Stimulated activated naive CD4-positive, alpha-beta T cell (primary cell): ENCODE results near the gene STK35.

Experiments
- DNase-seq, 6 experiments: peaks; one replicate each; lab custom pipeline; 2025; lab: John Stamatoyannopoulos, UW

Gene STK35

GRCh38 chr20:2136275-2136674 lies 34.6 kb downstream of the STK35 start:
- DNase-seq = no peak

DNA sequence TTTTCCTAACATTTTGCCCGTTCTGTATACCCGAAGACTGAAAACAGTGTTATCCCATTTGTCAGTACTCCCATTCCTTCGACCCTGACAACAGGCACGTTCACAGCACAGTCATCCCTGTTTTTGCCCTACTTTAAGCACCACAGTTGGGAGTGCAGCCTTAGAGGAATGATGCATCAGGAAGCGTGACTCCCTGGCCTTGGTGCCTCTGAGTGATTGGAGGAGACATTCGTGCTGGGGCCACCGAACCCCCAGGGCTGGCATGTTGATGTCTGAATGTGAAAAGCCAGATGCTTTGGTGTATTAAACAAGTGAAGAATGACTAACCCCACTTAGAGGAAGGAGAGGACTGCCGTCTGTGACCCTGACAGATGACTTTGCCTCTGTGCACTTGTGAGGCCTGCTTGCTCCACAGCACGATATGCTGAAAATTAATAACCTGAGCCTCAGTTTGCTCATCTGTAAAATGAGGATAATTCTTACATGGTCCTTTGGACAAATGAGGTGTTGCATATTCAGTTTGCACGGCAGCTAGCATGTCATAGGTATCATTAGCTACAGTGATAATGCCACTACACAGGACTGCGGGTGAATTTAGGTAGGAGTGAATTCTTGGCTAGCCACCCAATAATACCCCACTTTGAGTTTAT lies 36.0 kb downstream of the STK35 start:
- DNase-seq = no peak

GRCh38 chr20:2138396-2138795 lies 36.8 kb downstream of the STK35 start:
- no peak for DNase-seq

- no peak for DNase-seq
Observed at GRCh38 chr20:2139250-2139649, 37.6 kb downstream of the STK35 start.

DNA sequence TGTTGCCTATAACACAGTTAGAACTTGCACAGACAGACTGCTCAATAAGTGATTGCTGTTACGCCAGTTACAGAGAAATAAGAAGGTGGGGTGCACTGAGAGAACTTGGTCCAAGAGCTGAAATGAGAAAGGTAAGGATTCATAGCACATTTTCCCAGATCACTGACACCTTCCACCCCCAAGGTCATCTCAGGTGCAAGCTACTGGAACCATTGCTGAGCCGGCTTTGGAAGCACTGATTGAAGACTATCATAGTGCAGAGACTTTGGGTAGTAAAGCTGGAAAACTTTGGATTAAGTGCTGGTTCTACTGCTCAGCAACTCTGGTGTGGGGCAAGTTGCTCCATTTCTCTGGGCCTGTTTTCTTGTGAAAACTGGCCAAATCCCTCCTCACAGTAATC lies 38.1 kb downstream of the STK35 start:
- no peak for DNase-seq

- no peak for DNase-seq
Observed at GRCh38 chr20:2140561-2140960, 38.9 kb downstream of the STK35 start.

- no peak for DNase-seq
Observed at GRCh38 chr20:2141600-2142575, 40.3 kb downstream of the STK35 start.

- no peak for DNase-seq
Observed at GRCh38 chr20:2142649-2143048, 41.0 kb downstream of the STK35 start.

- no peak for DNase-seq
Observed at GRCh38 chr20:2143594-2143993, 42.0 kb downstream of the STK35 start.

DNA sequence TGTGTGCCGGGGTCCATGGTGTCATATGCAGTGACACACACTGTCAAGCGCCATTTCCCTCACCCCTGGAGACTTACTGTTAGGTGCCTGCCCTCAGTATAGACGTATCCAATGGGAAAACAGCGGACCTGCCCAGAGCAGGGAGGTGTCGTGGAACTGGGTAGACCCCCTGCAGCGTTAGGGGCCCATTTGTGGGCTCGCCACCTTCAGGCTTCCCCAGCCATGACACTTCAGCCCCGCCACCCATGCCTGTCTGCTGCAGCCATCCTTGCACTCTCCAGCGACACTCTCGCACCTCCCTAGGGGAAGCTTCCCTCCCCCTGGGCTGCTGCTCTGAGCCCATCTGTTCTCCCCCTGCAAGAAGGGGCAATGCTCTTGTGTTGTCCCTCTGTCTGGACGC lies 43.2 kb downstream of the STK35 start:
- DNase-seq = no peak

GRCh38 chr20:2145376-2145775 lies 43.7 kb downstream of the STK35 start:
- DNase-seq = no peak

DNA sequence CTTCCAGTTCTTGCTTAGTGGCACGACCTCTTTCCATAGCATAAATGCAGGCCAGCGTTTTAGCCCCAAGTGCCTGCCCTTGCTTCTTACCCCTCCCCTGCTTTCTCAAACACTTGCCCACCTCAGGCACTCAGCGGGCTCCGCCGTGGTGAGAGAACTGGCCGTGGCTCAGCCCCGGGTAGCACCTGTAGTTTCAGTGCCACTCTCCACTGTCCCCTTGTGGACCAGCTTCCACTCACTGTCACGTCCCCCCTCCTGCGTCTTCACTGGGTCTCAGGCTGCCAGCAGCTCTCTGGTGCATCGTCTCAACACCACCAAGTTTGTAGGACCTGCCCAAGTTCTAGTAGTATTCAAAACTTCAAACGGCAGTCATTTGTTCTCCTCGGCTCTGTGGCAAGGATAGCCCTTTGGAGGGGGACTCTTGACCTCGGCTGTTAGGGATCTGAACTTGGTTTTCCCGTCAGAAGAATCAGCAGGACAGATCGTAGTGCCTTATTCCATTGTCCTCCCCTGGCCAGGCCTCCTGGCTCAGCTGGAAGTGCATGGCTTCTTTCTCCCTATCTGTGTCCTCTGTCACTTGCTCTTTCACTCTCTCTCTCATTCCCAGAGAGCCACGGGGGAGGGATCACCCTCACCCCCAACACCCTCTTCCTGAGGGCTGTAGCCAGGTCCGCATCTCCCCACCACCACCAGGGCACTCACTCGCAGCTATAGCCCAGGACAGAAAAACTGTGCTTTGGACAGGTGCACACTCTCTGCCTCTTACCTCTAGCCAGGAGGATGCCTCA lies 44.6 kb downstream of the STK35 start:
- no peak for DNase-seq

DNA sequence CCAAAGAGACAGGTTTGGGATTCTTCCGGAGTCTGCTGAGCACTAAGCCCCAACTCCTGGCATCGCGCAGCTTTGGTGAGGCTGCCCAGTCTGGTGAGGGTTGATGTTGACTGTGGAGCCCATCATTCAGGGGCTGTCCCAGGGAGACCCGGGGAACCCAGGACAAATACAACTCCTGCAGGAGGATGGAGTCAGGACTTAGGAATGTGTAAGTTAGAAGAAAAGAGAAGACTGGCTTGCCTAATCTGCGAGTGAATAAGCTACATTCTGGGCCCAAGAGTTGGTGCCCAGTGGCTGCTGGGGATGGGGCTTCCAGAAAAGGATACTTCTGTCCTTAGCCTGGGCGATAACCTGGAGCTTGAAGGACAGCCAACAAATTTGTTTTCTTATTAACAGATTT lies 47.9 kb downstream of the STK35 start:
- no peak for DNase-seq

- no peak for DNase-seq
Observed at GRCh38 chr20:2150660-2151059, 49.0 kb downstream of the STK35 start.

GRCh38 chr20:2151858-2152281 lies 50.2 kb downstream of the STK35 start:
- DNase-seq = no peak

GRCh38 chr20:2152317-2152716 lies 50.7 kb downstream of the STK35 start:
- no peak for DNase-seq

DNA sequence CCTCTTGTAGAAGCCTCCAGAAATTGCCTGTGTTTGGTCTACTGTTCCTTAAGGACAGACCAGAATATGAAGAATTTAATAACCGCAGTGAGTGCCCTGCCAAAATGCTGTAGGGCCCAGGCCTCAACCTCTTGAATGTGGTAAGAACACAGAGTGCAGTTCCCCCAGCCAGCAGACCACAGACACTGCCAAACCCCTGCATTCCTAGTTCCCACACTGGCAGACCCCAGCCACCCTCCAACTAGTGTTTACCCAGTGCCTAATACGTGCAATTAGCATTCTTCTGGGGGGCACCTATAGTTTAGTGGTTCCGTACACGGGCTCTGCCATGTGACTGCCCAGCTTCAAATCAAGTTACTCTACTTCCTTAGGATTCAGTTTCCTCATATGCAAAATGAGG lies 51.7 kb downstream of the STK35 start:
- DNase-seq = no peak

GRCh38 chr20:2156224-2156623 lies 54.6 kb downstream of the STK35 start:
- no peak for DNase-seq

- no peak for DNase-seq
Observed at GRCh38 chr20:2156666-2157624, 55.3 kb downstream of the STK35 start.

GRCh38 chr20:2162125-2162822 lies 60.6 kb downstream of the STK35 start:
- DNase-seq = no peak

- no peak for DNase-seq
Observed at GRCh38 chr20:2162823-2163166, 61.2 kb downstream of the STK35 start.
